GM12878 (cell line): ENCODE results near the gene GFRA4. TPM values are rescaled to one million over a fixed set of nuclear protein-coding genes. Genes with fewer than 3 reads are reported as not detected.

ENCODE experiments used
- ATAC-seq: fragments of 200-7000 bp; cut with Tn5 transposase; 3 replicates; pipeline ENCODE4 v1.9.1; 2020; ENCODE audit warnings: mild to moderate bottlenecking, moderate library complexity
- BruUV-seq: library from RNA; stranded (reverse); fragments of 400-500 nt; replicated peaks from 2 replicates; lab custom pipeline; 2021; lab: Mats Ljungman, UMichigan
- CTCF ChIA-PET: fragments of 300-600 bp; sonication (Branson Sonifier 250); formaldehyde crosslinking; extraction: SDS; loops from one replicate; lab custom pipeline; 2021; ENCODE audit warnings: inconsistent platforms; lab: Yijun Ruan, JAX
- POLR2A ChIA-PET: fragments of 350-600 bp; formaldehyde crosslinking; extraction: SDS; loops from one replicate; lab custom pipeline; 2021; ENCODE audit warnings: inconsistent platforms; lab: Charles Lee
- RAD21 ChIA-PET: fragments of 300-600 bp; sonication (Branson Sonifier 250); formaldehyde crosslinking; loops from one replicate; lab custom pipeline; 2023; ENCODE audit warnings: antibody characterized with exemption; ENCODE audit not compliant: unreplicated experiment; lab: Charles Lee
- SMC1A ChIA-PET: fragments of 300-600 bp; sonication (Branson Sonifier 250); formaldehyde crosslinking; loops from one replicate; lab custom pipeline; 2023; ENCODE audit not compliant: unreplicated experiment, uncharacterized antibody; lab: Charles Lee
- DNase-seq: peaks from one replicate; pipeline ENCODE4 v3.0.0-alpha.2; 2011; ENCODE audit warnings: low read depth, low spot score
- FAIRE-seq: peaks from 3 replicates; lab custom pipeline; 2011; peaks lifted over from hg19 to GRCh38; lab: Jason Lieb, UNC
- H2AFZ ChIP-seq: 2 replicates; pipeline ENCODE4 v1.6.0; 2011; ENCODE audit warnings: low read depth, low read length, control low read depth; ENCODE audit not compliant: control insufficient read depth
- H3K27ac ChIP-seq: 2 replicates; pipeline ENCODE4 v1.5.1; 2011; ENCODE audit warnings: control low read depth; ENCODE audit not compliant: control insufficient read depth, insufficient read depth
- H3K27me3 ChIP-seq, 2 experiments: replicated peaks in 1 of 2; 2 replicates each; pipeline versions ENCODE4 v1.6.0 to v1.6.1; 2011; ENCODE audit warnings: low read length in 1 of 2; ENCODE audit not compliant: control insufficient read depth in 2 of 2, insufficient read depth in 2 of 2
- H3K36me3 ChIP-seq, 2 experiments: 2 replicates each; pipeline ENCODE4 v1.5.1; 2011; ENCODE audit warnings: low read length in 1 of 2; ENCODE audit not compliant: control insufficient read depth in 2 of 2, insufficient read depth in 2 of 2
- H3K4me1 ChIP-seq: 2 replicates; pipeline ENCODE4 v1.6.1; 2011; ENCODE audit warnings: mild to moderate bottlenecking, low read length, moderate library complexity, mixed read lengths; ENCODE audit not compliant: control insufficient read depth, insufficient read depth
- H3K4me2 ChIP-seq: 2 replicates; pipeline ENCODE4 v1.6.0; 2011; ENCODE audit warnings: control low read depth; ENCODE audit not compliant: control insufficient read depth, insufficient read depth
- H3K4me3 ChIP-seq: fragments of 200-600 bp; sonication (generic); 2 replicates; pipeline ENCODE4 v1.5.1; 2016
- H3K79me2 ChIP-seq: 2 replicates; pipeline ENCODE4 v1.6.0; 2011; ENCODE audit warnings: low read length; ENCODE audit not compliant: control insufficient read depth, insufficient read depth
- H3K9ac ChIP-seq: 2 replicates; pipeline ENCODE4 v1.8.0; 2011; ENCODE audit warnings: low read length, control low read depth, mixed read lengths; ENCODE audit not compliant: control insufficient read depth, insufficient read depth
- H3K9me3 ChIP-seq: replicated peaks from 3 replicates; pipeline ENCODE4 v1.5.1; 2011; ENCODE audit warnings: mild to moderate bottlenecking, low read length; ENCODE audit not compliant: control insufficient read depth, insufficient read depth
- H4K20me1 ChIP-seq: 2 replicates; pipeline ENCODE4 v1.6.0; 2011; ENCODE audit not compliant: control insufficient read depth, insufficient read depth
- JUNB ChIP-seq: IDR thresholded peaks from 2 replicates; pipeline ENCODE4 v1.6.1; 2016; ENCODE audit warnings: antibody characterized with exemption, mild to moderate bottlenecking
- KAT2A ChIP-seq: conservative IDR thresholded peaks from 2 replicates; pipeline ENCODE4 v1.6.1; 2011; ENCODE audit warnings: low read depth, low read length; ENCODE audit not compliant: control insufficient read depth
- NBN ChIP-seq: fragments of 450-650 bp; IDR thresholded peaks from 2 replicates; pipeline ENCODE4 v1.6.1; 2016
- NFXL1 ChIP-seq: fragments of 450-650 bp; IDR thresholded peaks from 2 replicates; pipeline ENCODE4 v1.6.1; 2017; ENCODE audit warnings: antibody characterized with exemption, mild to moderate bottlenecking, borderline replicate concordance
- POLR2A ChIP-seq: IDR thresholded peaks from 2 replicates; pipeline ENCODE4 v1.6.1; 2011; ENCODE audit warnings: low read depth, mild to moderate bottlenecking, low read length
- ZNF217 ChIP-seq: fragments of 450-650 bp; IDR thresholded peaks from 2 replicates; pipeline ENCODE4 v1.6.1; 2017; ENCODE audit warnings: antibody characterized with exemption, mild to moderate bottlenecking
- ZNF274 ChIP-seq: IDR thresholded peaks from one replicate; pipeline ENCODE4 v1.8.0; 2011; ENCODE audit not compliant: insufficient read length, insufficient read depth
- ZNF622 ChIP-seq: fragments of 450-650 bp; IDR thresholded peaks from 2 replicates; pipeline ENCODE4 v1.6.1; 2017; ENCODE audit warnings: mild to moderate bottlenecking, inconsistent platforms
- WGBS: methylation state at CpG from one replicate; pipeline ENCODE4 v1.1.6; 2016; ENCODE audit warnings: low lambda C conversion rate; ENCODE audit not compliant: insufficient replicate concordance, insufficient coverage; ENCODE audit errors: missing lambda C conversion rate; 5-methylcytosine and 5-hydroxymethylcytosine counted together
- in situ Hi-C: fragments of 300-500 bp; cut with MboI; formaldehyde crosslinking; loops from 9 replicates; pipeline ENCODE4 v1.14.3; 2018; ENCODE audit warnings: mixed read lengths
- intact Hi-C: fragments of 100-400 bp; cut with micrococcal nuclease; formaldehyde crosslinking; loops from one replicate; pipeline ENCODE4 v1.14.2; 2022; ENCODE audit not compliant: unreplicated experiment
- polyA plus RNA-seq, 11 experiments: library from polyadenylated mRNA; depleted of rRNA in 4 of 11; unstranded in 6 of 11; stranded (reverse) in 5 of 11; fragments of >200 nt; fragmentation: Nextera tagmentation in 4 of 11; fragmentation: Illumina TruSeq in 1 of 11; extraction: Ambion mirVana in 4 of 11; extraction: Trizol in 1 of 11; gene quantifications; 1 replicate in 1 of 11; 2 replicates in 10 of 11; pipeline versions ENCODE4 v1.2.1 to v1.2.3, GENCODE V29; 2011 to 2016; ENCODE audit warnings: inconsistent platforms in 2 of 11, missing spikeins in 2 of 11, low read depth in 1 of 11
- total RNA-seq, 4 experiments: library from RNA; depleted of rRNA in 3 of 4; stranded (reverse); fragments of >200 nt in 3 of 4; fragmentation: Illumina TruSeq in 1 of 4; extraction: Trizol in 1 of 4; gene quantifications; 2 replicates each; pipeline versions ENCODE4 v1.2.1 to v1.2.3, GENCODE V29; 2013 to 2021
- TF ChIP-seq, protein P1 (sequence below): IDR thresholded peaks from 2 replicates; pipeline ENCODE4 v1.6.1; 2011; ENCODE audit warnings: low read depth, mild to moderate bottlenecking, low read length, moderate library complexity, borderline replicate concordance; ENCODE audit errors: extremely low read depth
- TF ChIP-seq, protein P2 (sequence below): fragments of 450-650 bp; IDR thresholded peaks from 2 replicates; pipeline ENCODE4 v1.6.1; 2017; ENCODE audit warnings: borderline replicate concordance
- TF ChIP-seq, protein P3 (sequence below): IDR thresholded peaks from 2 replicates; pipeline ENCODE4 v1.6.1; 2011; ENCODE audit warnings: borderline replicate concordance, low read depth, mild to moderate bottlenecking, moderate library complexity, low read length; ENCODE audit not compliant: insufficient read depth, poor library complexity, severe bottlenecking

The GFRA4 gene
- total and polyA plus RNA-seq, 10 of the 15 experiments (the other 5 are each of a cell fraction or from before 2014, with no cell fraction given) = 0.04 TPM; not detected in 9

- no peaks in the 10 kb centered on the region for H4K20me1 ChIP-seq
- no peak overlapping the region for H3K4me3 ChIP-seq
- no peaks in the 10 kb centered on the region for H3K9me3 ChIP-seq
- no peaks in the 10 kb centered on the region for H3K79me2 ChIP-seq
- FAIRE-seq (no peak), ATAC-seq (no peak), DNase-seq (no peak)
- in situ Hi-C loops = no loop called here
- SMC1A ChIA-PET = no interaction called here
- intact Hi-C loops = no loop called here
- POLR2A ChIA-PET = no interaction called here
- H3K36me3 ChIP-seq = no peaks in the 10 kb centered on the region
- H3K4me2 ChIP-seq = no peak overlapping the region
- no peaks in the 10 kb centered on the region for H3K4me1 ChIP-seq
- H3K27ac ChIP-seq = no peak overlapping the region
- RAD21 ChIA-PET = no interaction called here
- CTCF ChIA-PET = interaction anchor here (1.0 to 2.0 kb wide), 3 partner anchors 10 to 14 kb away, joined by 3 to 7 read pairs (median 3); no protein-coding TSS in a partner anchor
- WGBS = 42% methylated on average over 5 of the region's 5 CpGs
- H3K27me3 ChIP-seq = peaks cover 0 to 2% of the 10 kb centered on the region in 2 experiments; a peak in 2 of 4 replicates
- TF ChIP-seq, protein P1, sequence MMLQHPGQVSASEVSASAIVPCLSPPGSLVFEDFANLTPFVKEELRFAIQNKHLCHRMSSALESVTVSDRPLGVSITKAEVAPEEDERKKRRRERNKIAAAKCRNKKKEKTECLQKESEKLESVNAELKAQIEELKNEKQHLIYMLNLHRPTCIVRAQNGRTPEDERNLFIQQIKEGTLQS = no peak
- TF ChIP-seq JUNB (no peak), POLR2A (no peak), NFXL1 (no peak), ZNF622 (no peak), ZNF217 (no peak), ZNF274 (no peak), KAT2A (no peak), NBN (no peak)
- TF ChIP-seq, protein P2, sequence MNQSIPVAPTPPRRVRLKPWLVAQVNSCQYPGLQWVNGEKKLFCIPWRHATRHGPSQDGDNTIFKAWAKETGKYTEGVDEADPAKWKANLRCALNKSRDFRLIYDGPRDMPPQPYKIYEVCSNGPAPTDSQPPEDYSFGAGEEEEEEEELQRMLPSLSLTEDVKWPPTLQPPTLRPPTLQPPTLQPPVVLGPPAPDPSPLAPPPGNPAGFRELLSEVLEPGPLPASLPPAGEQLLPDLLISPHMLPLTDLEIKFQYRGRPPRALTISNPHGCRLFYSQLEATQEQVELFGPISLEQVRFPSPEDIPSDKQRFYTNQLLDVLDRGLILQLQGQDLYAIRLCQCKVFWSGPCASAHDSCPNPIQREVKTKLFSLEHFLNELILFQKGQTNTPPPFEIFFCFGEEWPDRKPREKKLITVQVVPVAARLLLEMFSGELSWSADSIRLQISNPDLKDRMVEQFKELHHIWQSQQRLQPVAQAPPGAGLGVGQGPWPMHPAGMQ = no peak
- TF ChIP-seq, protein P3, sequence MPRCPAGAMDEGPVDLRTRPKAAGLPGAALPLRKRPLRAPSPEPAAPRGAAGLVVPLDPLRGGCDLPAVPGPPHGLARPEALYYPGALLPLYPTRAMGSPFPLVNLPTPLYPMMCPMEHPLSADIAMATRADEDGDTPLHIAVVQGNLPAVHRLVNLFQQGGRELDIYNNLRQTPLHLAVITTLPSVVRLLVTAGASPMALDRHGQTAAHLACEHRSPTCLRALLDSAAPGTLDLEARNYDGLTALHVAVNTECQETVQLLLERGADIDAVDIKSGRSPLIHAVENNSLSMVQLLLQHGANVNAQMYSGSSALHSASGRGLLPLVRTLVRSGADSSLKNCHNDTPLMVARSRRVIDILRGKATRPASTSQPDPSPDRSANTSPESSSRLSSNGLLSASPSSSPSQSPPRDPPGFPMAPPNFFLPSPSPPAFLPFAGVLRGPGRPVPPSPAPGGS = no peak
- TF ChIP-seq, all 136 proteins: peak for 0
- no TSS peak for BruUV-seq
- Histone ChIP-seq H3K9ac (no peak overlapping the region), H2AFZ (no peak overlapping the region)
These were observed 40.9 kb upstream of the GFRA4 start for GRCh38 chr20:3704087-3704486.
